GM10248 (cell line): ENCODE results near the gene MOV10L1.

ENCODE experiments used
- CTCF ChIA-PET: fragments of 300-600 bp; sonication (Branson Sonifier 250); formaldehyde crosslinking; extraction: SDS; loops from one replicate; lab custom pipeline; 2021; ENCODE audit warnings: antibody characterized with exemption; lab: Yijun Ruan, JAX
- POLR2A ChIA-PET: fragments of 350-650 bp; sonication (Branson Sonifier 250); formaldehyde crosslinking; extraction: SDS; loops from one replicate; lab custom pipeline; 2020; ENCODE audit warnings: antibody characterized with exemption; lab: Yijun Ruan, JAX
- DNase-seq: peaks from one replicate; pipeline ENCODE4 v3.0.0; 2012; ENCODE audit errors: extremely low spot score
- CTCF ChIP-seq: IDR thresholded peaks from 2 replicates; pipeline ENCODE4 v1.5.1; 2012; ENCODE audit warnings: mild to moderate bottlenecking, low read depth; ENCODE audit errors: extremely low read depth, missing control alignments, control extremely low read depth

Gene MOV10L1

GRCh38 chr22:50176850-50177536 is 87.2 kb downstream of the MOV10L1 start:
- POLR2A ChIA-PET: no interaction called here
- TF ChIP-seq CTCF: no peak
- CTCF ChIA-PET: no interaction called here
- DNase-seq: no peak

DNA sequence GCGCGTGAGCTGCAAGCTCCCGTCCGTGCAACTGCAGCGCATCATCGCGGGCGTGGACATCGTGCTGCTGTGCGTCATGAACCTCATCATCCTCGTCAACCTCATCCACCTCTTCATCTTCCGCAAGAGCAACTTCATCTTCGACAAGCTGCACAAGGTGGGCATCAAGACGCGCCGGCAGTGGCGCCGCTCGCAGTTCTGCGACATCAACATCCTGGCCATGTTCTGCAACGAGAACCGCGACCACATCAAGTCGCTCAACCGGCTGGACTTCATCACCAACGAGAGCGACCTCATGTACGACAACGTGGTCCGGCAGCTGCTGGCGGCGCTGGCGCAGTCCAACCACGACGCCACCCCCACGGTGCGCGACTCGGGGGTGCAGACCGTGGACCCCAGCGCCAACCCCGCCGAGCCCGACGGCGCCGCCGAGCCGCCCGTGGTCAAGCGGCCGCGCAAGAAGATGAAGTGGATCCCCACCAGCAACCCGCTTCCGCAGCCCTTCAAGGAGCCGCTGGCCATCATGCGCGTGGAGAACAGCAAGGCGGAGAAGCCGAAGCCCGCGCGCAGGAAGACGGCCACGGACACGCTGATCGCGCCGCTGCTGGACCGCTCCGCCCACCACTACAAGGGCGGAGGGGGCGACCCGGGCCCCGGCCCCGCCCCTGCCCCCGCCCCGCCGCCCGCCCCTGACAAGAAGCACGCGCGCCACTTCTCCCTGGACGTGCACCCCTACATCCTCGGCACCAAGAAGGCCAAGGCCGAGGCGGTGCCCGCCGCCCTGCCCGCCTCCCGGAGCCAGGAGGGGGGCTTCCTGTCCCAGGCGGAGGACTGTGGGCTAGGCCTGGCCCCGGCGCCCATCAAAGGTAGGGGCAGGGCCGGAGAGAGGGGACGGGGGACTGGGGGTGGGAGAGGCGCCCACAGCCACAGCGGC is 88.0 kb downstream of the MOV10L1 start:
- DNase-seq: no peak
- no peak for TF ChIP-seq CTCF
- CTCF ChIA-PET: no interaction called here
- POLR2A ChIA-PET: no interaction called here

- DNase-seq: no peak
- CTCF ChIA-PET: no interaction called here
- no peak for TF ChIP-seq CTCF
- POLR2A ChIA-PET: no interaction called here
Observed at GRCh38 chr22:50178471-50178864, 88.7 kb downstream of the MOV10L1 start.

DNA sequence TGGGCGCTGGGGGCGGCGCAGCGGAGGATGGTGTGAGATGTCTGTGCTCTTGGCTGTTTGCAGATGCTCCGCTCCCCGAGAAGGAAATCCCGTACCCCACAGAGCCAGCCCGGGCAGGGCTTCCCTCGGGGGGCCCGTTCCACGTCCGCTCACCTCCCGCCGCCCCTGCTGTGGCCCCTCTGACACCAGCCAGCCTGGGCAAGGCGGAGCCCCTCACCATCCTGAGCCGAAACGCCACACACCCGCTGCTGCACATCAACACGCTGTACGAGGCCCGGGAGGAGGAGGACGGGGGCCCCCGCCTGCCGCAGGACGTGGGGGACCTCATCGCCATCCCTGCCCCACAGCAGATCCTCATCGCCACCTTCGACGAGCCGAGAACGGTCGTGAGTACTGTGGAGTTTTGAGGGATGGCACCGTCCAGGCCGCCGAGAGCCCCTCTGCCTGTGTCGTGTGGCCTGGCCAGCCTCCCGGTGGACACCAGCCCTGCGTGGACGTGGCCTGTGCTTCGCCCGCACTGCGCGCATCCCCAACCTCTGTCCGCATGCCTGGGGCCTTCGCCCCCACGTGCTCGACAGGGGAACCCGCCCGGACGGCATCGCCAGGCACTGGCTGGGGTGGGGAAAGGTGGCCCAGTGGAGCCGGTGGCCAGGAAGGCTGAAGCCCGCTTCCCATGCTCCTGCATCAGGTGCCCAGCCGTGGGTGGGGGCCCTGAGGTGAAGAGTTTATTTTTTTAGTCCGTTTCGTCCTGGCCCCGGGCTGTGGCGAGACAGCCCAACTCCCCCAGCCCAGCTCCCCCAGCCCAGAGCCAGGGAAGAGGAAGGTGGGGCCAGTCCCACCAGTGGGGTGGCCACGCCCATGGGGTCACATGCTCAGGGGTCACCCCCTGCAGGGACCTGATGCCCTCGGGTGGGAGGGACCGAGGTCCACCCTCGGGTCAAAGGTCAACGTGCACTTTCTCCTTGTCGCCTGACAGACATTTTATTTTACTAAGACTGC is 89.4 kb downstream of the MOV10L1 start:
- no peak for DNase-seq
- TF ChIP-seq CTCF: no peak
- ChIA-PET CTCF (no interaction called here), POLR2A (no interaction called here)

GRCh38 chr22:50179937-50180726 is 90.3 kb downstream of the MOV10L1 start:
- no peak for DNase-seq
- no peak for TF ChIP-seq CTCF
- ChIA-PET CTCF (interaction anchor here (0.8 kb wide), 1 partner anchor 38 kb away, joined by 3 read pairs; no protein-coding TSS in a partner anchor), POLR2A (no interaction called here)
